HG02588 (cell line): ENCODE results near the gene DCC.
"Not testable (repeated sequence)": the region's sequence is repeated elsewhere in the genome, so short reads cannot be mapped to it uniquely, and the experiment has no call there.

Source experiments
- ATAC-seq: cut with Tn5 transposase; IDR thresholded peaks from one replicate; pipeline ENCODE4 v1.9.1; 2021; ENCODE audit warnings: mild to moderate bottlenecking, moderate library complexity; ENCODE audit not compliant: unreplicated experiment

Gene DCC

GRCh38 chr18:52349498-52349897 is 9.5 kb downstream of the DCC start:
- no peak for ATAC-seq

- no peak for ATAC-seq
Observed at GRCh38 chr18:52352920-52353319, 12.9 kb downstream of the DCC start.

GRCh38 chr18:52353589-52353988 is 13.6 kb downstream of the DCC start:
- no peak for ATAC-seq

GRCh38 chr18:52363861-52364260 is 23.9 kb downstream of the DCC start:
- ATAC-seq: no peak

GRCh38 chr18:52366851-52367250 is 26.9 kb downstream of the DCC start:
- ATAC-seq: not testable (repeated sequence)

- ATAC-seq: no peak
Observed at GRCh38 chr18:52367953-52368742, 28.2 kb downstream of the DCC start.

- no peak for ATAC-seq
Observed at GRCh38 chr18:52370841-52371240, 30.8 kb downstream of the DCC start.

GRCh38 chr18:52376104-52376503 is 36.1 kb downstream of the DCC start:
- ATAC-seq: no peak

- ATAC-seq: no peak
Observed at GRCh38 chr18:52377094-52377493, 37.1 kb downstream of the DCC start.

- ATAC-seq: no peak
Observed at GRCh38 chr18:52386306-52386705, 46.3 kb downstream of the DCC start.

GRCh38 chr18:52387175-52387574 is 47.2 kb downstream of the DCC start:
- no peak for ATAC-seq

- no peak for ATAC-seq
Observed at GRCh38 chr18:52391810-52392559, 52.0 kb downstream of the DCC start.

- ATAC-seq: peak; percentile 51
Observed at GRCh38 chr18:52394602-52395001, 54.6 kb downstream of the DCC start.

GRCh38 chr18:52395146-52395852 is 55.3 kb downstream of the DCC start:
- peak; percentile 77 for ATAC-seq

GRCh38 chr18:52401236-52401635 is 61.2 kb downstream of the DCC start:
- ATAC-seq: no peak

GRCh38 chr18:52402814-52403213 is 62.8 kb downstream of the DCC start:
- no peak for ATAC-seq

- ATAC-seq: no peak
Observed at GRCh38 chr18:52403291-52404021, 63.5 kb downstream of the DCC start.

- no peak for ATAC-seq
Observed at GRCh38 chr18:52408800-52409302, 68.9 kb downstream of the DCC start.

- peak; percentile 100 for ATAC-seq
Observed at GRCh38 chr18:52409727-52410126, 69.7 kb downstream of the DCC start.

GRCh38 chr18:52415131-52415530 is 75.1 kb downstream of the DCC start:
- no peak for ATAC-seq
